LNCaP clone FGC (cell line): ENCODE results near the gene TRPM6.
A peak's percentile ranks its signal among the peaks of the same experiment; 100 is the strongest.

Source experiments
- DNase-seq: peaks from one replicate; pipeline ENCODE4 v3.0.0-alpha.2; 2011; ENCODE audit warnings: low read depth
- H3K4me3 ChIP-seq: 2 replicates; pipeline ENCODE4 v1.5.1; 2011; ENCODE audit warnings: mild to moderate bottlenecking, low read depth, low read length, control low read depth
- TF ChIP-seq, protein P1 (sequence below): IDR thresholded peaks from 2 replicates; pipeline ENCODE4 v1.5.1; 2012; ENCODE audit warnings: mild to moderate bottlenecking; ENCODE audit not compliant: control insufficient read depth, insufficient read depth; ENCODE audit errors: extremely low read depth

Gene TRPM6

DNA sequence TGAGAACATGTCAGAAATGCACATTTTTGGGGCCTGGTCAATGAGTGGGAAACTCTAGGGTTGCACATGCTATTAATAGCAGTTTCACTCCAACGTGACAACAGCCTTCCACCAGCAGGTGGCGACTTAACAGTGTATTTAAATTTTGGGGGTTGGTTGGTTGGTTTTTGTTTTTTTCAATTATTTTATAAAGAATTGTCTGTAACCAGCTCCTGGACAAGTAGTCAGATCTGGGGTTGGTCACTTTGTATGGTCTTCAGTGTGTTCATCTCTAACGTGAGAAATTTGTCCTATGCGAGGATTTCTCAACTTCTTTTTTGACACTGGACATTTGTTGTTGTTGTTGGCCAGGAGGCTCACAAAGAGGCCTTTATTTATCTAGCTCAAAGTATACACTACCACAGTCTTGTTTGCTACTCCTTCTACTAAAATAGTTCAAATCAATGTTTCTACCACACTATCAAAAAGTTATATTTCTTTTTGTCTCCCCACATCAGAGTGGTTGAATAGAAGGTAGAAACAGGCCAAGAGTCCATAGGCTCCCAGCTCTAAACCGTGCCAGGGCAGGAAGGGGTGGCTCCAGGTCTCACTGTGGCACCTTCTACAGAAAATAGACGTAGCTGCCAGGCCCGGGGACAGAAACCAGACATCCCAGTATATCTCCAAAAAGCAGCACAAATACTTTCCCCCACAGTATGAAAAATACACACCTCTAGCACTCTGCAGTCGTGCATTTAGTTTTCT, 110.4 kb downstream of the TRPM6 start:
- TF ChIP-seq, protein P1, sequence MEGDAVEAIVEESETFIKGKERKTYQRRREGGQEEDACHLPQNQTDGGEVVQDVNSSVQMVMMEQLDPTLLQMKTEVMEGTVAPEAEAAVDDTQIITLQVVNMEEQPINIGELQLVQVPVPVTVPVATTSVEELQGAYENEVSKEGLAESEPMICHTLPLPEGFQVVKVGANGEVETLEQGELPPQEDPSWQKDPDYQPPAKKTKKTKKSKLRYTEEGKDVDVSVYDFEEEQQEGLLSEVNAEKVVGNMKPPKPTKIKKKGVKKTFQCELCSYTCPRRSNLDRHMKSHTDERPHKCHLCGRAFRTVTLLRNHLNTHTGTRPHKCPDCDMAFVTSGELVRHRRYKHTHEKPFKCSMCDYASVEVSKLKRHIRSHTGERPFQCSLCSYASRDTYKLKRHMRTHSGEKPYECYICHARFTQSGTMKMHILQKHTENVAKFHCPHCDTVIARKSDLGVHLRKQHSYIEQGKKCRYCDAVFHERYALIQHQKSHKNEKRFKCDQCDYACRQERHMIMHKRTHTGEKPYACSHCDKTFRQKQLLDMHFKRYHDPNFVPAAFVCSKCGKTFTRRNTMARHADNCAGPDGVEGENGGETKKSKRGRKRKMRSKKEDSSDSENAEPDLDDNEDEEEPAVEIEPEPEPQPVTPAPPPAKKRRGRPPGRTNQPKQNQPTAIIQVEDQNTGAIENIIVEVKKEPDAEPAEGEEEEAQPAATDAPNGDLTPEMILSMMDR = peak; percentile 79
- no peak for DNase-seq
- H3K4me3 ChIP-seq = no peak overlapping the region

DNA sequence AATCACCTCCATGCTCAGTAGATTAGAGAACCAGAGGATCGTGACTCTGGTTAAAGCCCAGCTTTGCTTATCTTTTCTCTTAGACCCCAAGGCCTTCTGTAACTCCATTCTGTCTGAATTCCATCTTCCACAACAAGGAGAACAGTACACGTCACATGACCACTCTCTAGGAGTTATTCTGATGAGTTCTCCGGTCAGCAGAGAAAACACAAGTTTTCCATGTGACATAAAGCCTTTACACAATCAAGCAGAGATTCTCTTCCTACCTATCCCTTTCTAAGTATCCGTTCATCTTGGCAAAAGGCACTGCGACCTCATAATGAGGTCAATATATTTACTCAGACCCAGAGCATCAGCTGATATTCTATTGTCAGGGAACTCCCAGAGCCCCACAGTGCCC, 112.3 kb downstream of the TRPM6 start:
- no peak overlapping the region for H3K4me3 ChIP-seq
- no peak for DNase-seq
- TF ChIP-seq, protein P1 = no peak

DNA sequence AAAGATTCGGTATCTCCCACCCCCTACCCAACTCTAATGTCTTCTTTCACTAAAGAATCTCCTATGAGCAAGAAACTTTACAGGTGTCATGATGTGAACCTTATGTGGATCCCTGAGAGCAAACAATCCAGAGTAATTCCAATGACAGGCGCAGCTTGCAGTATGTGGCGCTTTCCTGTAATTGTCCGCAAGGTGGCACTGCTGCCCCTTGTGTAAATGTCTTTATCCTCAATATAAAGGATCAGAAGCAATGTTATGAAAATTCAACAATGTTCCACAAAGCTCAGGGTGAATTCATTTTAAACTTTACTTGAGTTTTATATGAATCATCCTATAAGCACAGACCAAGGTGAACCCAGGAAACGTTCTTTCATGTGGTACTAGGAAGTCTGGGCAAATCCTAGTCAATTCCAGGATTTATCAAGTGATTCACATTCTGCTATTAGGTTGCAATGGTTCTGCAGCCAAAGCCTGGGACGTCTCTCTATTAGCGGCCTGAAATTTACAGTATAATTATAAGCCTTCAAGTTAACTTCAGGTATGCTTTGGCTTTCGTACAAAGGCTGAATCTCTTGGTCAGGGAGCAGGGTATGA, 113.7 kb downstream of the TRPM6 start:
- H3K4me3 ChIP-seq = no peak overlapping the region
- TF ChIP-seq, protein P1 = peak; percentile 90
- peak; percentile 46 for DNase-seq

DNA sequence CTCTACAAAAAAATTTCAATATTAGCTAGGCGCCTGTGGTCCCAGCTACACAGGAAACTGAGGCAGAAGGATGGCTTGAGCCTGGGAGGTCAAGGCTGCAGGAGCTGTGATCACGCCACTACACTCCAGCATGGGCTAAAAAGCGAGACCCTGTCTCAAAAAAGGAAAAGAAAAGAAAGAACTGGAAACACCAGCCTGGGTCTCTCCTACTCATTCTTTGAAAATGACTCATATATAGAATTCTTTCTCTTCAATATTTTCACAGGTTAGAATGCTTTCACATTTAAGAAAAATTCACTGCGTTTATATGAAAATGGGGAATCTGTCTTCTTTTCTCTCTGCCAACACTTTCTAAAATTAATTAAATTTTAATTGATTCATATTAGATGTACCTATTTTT, 115.6 kb downstream of the TRPM6 start:
- TF ChIP-seq, protein P1 = no peak
- DNase-seq = no peak
- no peak overlapping the region for H3K4me3 ChIP-seq

DNA sequence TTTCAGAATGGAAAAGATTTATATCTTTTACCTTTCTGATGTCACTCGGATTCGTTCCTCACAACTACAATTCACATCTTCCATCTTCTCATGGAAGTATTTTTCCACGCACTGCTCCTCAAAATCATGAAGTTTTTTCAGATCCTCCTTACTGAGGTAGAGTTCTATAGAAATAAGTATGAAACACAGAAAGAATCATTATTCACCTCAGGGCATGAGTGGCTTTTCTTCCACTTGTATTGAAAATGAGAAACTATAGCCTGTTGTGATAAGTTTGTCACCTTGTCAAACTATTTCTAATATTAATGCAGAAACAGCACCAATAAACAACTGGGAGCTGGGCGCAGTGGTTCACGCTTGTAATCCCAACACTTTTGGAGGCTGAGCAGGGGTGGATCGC, 116.0 kb downstream of the TRPM6 start:
- DNase-seq = no peak
- TF ChIP-seq, protein P1 = no peak

DNA sequence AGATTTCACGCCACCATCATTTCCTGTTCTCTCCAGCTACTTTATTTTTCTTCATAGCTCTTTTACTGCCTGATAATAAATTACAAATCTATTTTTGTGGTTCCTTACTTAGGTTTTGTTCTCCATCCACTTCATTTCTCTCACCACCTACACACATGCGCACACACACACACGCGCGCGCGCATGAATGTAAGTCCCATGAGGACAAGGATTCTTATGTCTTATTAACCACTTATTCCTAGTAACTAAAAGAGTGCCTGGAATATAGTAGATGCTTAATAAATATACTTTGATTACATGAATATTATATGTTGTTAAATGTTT, 116.5 kb downstream of the TRPM6 start:
- TF ChIP-seq, protein P1 = no peak
- no peak for DNase-seq
- H3K4me3 ChIP-seq = no peak overlapping the region

More for the DNA sequence above, 116.0 kb downstream of the TRPM6 start:
- no peak overlapping the region for H3K4me3 ChIP-seq
